ENCODE measurements around the gene KAT8.

Gene KAT8

DNA sequence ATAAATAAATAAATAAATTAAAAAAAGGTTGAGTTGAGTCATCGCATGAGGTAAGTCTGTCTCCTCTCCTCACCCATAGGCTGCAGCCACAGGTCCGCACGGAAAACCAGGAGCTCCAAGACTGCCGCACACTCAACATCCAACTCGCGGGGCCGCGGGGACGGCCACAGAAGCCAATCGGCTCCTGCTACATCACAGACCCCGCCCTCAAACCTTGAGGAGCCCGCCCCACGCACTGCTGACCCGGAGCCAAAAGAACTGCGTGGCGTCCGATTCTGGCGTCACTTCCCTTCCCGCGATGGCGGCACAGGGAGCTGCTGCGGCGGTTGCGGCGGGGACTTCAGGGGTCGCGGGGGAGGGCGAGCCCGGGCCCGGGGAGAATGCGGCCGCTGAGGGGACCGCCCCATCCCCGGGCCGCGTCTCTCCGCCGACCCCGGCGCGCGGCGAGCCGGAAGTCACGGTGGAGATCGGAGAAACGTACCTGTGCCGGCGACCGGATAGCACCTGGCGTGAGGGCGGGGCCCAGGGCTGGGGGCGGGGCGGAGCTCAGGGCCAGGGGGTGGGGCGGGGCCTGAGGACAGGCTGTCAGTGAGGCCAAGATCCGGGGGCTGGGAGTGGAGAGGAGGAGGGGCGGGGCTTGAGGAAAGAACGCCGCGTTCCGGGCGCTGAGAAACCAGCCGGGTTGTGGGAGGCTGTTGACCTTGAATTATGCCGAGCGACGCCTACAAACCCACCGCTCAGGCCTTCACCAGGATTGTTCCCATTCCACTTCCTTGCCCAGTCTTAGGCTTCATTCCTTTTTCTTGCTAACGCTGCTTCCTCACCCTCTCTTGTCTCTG is at the start of gene KAT8:
Gene KAT8 (plus strand): TSS at position 281 of the 839 bp plus-strand sequence. CDS start 18 bp downstream, at position 299.
- peak; percentile 97 for DNase-seq (ENCODE audit: low read depth, low spot score)

DNA sequence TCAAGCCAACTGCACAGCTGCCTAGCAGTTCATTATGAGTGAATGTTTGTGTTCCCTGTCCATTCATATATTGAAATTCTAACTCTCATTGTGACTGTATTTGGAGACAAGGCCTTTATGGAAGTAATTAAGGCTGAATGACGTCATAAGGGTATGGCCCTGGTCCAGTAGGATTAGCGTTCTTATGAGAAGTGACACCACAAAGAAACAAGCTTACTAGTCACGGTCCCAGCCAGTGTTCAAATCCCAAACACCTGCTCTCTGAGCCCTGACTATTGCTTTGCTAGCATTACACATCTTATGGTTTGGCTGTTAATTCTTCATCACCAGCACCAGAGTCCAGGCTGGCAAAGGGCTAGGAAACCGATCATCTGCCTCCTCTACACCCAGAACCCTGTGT is 45.6 kb upstream of the KAT8 start:
- DNase-seq (ENCODE audit: low read depth, low spot score), result no peak

DNA sequence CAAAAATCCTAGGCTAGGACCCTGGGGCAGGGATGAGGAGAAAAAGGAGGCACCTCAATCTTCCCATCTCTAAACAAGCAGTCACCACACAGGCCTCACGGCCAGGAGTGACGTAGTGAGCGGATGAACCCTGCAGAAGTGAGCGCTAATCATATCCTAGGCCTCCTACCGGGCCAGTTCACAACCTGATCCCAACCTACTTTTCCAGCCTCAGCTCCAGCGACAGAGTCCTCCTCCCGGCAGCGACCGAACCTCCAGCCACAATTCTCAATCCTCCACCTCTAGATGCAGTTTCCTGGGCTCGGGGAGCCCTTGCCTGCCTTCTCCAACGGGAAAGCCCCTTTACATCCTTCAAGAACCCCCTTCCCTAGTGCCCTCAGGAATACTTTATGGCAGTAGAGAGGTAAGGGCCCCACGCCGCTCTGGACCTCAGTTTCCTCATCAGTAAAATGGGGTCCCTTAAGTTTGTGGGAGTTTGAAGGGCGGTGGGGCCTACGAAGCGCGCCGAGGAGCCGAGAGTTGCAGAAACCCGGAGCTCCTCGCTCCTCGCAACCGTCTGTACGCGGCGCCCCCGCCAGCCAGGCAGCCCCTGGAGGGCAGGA is 44.8 kb upstream of the KAT8 start:
- DNase-seq (ENCODE audit: low read depth, low spot score), result peak; percentile 59

DNA sequence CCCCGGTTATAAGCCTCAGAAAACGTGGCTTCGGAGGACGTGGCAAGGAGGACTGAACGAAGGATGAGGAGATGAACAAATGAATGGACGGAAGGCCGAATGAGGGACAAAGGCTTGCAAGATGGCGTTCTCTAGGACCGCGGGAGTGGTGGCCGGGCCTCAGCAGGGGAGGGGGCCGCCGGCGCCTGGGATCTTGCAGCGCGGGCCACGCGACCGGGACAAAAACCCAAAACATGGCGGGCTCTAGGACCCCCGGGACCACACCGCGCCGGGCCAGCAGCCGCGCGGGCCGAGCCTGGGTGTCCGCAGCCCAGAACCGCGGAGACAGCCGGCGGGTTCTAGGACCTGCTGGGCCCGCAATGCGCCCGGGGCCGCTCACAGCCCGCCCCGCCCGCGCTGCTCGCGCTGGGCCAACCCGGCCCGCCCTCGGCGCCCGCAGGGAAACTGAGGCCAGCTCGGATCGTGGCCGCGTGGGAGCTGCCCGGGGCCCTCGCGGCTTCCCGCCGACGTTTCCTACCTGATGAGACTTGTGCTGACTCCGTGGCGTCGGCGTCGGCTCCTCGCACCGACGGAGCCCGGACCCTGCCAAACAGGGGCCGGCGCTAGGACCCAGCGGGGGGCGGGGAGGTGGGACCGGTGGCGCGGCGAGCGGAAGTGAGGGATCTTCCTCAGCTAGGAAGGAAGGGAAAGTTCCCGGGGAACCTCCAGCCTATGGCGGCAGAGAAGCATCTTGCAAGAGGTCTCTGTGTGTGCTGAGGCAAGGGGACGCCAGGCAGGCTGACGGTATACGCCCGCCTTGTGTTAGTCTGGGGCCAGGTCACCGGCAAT is 44.1 kb upstream of the KAT8 start:
- DNase-seq (ENCODE audit: low read depth, low spot score), result peak; percentile 93

DNA sequence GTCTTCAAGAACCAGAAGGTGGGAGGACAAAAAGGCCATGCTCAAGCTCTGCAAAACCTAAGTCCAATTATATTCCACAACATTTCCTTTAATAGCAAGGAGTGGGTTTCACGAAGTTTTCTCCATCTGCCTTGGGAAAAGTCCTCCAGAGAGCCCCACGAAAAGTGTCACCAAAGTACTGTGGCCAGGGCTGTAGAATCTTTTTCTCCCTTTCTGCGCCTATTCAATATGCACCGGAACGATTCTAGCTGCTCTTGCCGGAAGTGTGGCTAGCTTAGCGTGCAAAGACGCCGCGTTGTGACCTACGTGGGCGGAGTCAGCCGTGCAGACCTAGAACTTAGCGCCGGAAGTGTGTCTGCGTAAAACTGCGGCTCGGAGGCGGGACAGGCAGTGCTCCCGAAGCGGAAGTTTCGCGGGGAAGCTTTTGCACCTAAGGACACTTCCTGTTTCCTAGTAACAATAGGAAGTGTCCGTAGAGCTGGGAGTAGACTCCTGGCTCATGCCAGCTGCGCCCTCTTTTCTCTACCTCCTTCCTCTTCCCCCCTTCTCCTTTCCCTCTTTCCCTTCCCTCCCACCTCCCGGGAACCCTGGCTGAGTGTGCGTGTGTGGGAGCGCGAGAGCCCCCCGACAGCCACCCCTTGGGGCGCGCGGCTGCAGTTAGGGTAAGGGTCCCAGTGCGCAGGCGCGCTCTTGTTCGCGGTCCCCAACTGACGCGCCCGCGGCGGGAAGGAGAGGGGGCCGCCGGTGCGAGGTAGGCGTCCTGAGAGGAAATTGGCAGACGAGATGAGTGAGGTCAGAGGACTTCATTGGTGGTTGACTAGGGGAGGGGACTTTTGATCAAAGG is 43.3 kb upstream of the KAT8 start, which contains the start of the genes ZNF646 and ZNF668:
Gene ZNF646 (plus strand): TSS at position 453 of the 844 bp plus-strand sequence. CDS start 1,903 bp downstream, outside the sequence.
Gene ZNF668 (minus strand): TSS at position 271 of the 844 bp plus-strand sequence. CDS start 9,781 bp downstream, outside the sequence.
- DNase-seq (ENCODE audit: low read depth, low spot score), result peak; percentile 99

DNA sequence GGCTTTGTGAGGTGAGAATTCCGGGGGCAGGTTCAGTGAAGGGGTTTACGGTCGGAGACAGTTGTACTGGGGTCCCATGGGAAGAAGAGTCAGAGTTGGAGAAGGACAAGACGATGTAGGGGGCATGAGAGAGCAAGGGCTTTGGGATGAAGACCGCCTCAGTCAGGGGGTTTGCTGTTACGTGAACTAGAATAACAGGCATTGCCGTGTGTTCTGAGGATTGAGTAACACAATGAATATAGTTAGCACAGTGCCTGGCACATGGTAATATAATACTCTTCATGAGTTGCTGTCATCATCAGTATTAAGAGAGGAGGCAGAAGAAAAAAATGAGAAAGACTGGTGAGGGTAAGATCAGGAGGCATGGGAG is 42.7 kb upstream of the KAT8 start:
- no peak for DNase-seq (ENCODE audit: low read depth, low spot score)

DNA sequence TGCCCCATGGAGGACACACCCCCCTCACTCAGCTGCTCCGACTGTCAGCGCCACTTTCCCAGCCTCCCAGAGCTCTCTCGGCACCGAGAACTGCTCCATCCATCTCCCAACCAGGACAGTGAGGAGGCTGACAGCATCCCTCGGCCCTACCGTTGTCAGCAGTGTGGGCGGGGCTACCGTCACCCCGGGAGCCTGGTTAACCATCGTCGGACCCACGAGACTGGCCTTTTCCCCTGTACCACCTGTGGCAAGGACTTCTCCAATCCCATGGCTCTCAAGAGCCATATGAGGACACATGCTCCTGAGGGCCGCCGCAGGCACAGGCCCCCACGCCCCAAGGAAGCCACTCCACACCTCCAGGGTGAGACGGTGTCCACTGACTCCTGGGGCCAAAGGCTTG is 41.1 kb upstream of the KAT8 start:
- DNase-seq (ENCODE audit: low read depth, low spot score), result no peak

DNA sequence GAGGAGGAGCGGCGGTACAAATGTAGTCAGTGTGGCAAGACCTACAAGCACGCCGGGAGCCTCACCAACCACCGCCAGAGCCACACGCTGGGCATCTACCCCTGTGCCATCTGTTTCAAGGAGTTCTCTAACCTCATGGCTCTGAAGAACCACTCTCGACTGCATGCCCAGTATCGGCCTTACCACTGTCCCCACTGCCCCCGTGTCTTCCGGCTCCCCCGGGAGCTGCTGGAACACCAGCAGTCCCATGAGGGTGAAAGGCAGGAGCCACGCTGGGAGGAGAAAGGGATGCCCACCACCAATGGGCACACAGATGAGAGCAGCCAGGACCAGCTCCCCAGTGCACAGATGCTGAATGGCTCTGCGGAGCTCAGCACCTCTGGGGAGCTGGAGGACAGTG is 40.4 kb upstream of the KAT8 start:
- no peak for DNase-seq (ENCODE audit: low read depth, low spot score)

DNA sequence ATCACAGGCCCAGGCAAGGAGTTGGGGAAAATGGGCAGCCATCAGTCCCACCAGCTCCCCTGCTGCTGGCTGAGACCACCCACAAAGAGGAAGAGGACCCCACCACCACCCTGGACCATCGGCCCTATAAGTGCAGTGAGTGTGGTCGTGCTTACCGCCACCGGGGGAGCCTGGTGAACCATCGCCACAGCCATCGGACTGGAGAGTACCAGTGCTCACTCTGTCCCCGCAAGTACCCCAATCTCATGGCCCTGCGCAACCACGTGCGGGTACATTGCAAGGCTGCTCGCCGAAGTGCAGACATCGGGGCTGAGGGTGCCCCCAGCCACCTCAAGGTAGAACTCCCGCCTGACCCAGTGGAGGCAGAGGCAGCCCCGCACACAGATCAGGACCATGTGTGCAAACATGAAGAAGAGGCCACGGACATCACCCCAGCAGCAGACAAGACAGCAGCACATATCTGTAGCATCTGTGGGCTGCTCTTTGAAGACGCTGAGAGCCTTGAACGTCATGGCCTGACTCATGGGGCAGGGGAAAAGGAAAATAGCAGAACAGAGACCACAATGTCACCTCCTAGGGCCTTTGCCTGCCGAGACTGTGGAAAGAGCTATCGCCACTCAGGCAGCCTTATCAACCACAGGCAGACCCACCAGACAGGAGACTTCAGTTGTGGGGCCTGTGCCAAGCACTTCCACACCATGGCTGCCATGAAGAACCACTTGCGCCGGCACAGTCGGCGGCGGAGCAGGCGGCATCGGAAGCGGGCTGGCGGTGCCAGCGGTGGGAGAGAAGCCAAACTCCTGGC is 39.7 kb upstream of the KAT8 start:
- DNase-seq (ENCODE audit: low read depth, low spot score), result no peak

DNA sequence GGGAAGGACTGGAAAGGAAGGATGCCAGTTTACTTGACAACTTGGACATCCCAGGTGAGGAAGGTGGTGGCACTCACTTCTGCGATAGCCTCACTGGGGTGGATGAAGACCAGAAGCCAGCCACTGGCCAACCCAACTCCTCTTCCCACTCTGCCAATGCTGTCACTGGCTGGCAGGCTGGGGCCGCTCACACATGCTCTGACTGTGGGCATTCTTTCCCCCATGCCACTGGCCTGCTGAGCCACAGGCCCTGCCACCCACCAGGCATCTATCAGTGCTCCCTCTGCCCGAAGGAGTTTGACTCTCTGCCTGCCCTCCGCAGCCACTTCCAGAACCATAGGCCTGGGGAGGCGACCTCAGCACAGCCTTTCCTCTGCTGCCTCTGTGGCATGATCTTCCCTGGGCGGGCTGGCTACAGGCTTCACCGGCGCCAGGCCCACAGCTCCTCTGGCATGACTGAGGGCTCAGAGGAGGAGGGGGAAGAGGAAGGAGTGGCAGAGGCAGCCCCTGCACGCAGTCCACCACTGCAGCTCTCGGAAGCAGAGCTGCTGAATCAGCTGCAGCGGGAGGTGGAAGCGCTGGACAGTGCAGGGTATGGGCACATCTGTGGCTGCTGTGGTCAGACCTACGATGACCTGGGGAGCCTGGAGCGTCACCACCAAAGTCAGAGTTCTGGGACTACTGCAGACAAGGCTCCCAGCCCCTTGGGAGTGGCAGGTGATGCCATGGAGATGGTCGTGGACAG is 38.7 kb upstream of the KAT8 start:
- no peak for DNase-seq (ENCODE audit: low read depth, low spot score)

DNA sequence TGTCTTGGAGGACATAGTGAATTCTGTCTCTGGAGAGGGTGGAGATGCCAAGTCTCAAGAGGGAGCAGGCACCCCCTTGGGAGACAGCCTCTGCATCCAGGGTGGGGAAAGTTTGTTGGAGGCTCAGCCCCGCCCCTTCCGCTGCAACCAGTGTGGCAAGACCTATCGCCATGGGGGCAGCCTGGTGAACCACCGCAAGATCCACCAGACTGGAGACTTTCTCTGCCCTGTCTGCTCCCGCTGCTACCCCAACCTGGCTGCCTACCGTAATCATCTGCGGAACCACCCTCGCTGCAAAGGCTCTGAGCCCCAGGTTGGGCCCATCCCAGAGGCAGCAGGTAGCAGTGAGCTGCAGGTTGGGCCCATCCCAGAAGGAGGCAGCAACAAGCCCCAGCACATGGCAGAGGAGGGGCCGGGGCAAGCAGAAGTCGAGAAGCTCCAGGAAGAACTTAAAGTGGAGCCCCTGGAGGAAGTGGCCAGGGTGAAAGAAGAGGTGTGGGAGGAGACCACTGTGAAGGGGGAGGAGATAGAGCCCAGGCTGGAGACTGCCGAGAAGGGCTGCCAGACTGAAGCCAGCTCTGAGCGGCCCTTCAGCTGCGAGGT is 38.0 kb upstream of the KAT8 start:
- DNase-seq (ENCODE audit: low read depth, low spot score), result no peak

DNA sequence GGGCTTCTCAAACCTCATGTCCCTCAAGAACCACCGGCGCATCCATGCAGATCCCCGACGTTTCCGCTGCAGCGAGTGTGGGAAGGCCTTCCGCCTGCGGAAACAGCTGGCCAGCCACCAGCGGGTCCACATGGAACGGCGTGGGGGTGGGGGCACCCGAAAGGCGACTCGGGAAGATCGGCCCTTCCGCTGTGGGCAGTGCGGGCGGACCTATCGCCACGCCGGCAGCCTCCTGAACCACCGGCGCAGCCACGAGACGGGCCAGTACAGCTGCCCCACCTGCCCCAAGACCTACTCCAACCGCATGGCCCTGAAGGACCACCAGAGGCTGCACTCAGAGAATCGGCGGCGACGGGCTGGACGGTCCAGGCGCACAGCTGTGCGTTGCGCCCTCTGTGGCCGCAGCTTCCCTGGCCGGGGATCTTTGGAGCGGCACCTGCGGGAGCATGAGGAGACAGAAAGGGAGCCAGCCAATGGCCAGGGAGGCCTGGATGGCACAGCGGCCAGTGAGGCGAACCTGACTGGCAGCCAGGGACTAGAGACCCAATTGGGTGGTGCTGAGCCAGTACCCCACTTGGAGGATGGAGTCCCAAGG is 37.3 kb upstream of the KAT8 start:
- no peak for DNase-seq (ENCODE audit: low read depth, low spot score)

DNA sequence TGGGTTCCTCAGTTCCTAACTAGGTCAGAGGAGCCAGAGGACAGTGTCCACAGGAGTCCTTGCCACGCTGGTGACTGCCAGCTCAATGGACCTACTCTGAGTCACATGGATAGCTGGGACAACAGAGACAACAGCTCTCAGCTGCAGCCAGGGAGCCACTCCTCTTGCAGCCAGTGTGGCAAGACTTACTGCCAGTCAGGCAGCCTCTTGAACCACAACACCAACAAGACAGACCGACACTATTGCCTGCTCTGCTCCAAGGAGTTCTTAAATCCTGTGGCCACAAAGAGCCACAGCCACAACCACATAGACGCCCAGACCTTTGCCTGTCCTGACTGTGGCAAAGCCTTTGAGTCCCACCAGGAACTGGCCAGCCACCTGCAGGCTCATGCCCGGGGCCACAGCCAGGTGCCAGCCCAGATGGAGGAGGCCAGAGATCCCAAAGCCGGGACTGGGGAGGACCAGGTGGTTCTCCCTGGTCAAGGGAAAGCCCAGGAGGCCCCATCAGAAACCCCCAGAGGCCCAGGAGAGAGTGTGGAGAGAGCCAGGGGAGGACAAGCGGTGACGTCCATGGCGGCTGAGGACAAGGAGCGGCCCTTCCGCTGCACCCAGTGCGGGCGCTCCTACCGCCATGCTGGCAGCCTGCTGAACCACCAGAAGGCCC is 36.6 kb upstream of the KAT8 start:
- no peak for DNase-seq (ENCODE audit: low read depth, low spot score)

DNA sequence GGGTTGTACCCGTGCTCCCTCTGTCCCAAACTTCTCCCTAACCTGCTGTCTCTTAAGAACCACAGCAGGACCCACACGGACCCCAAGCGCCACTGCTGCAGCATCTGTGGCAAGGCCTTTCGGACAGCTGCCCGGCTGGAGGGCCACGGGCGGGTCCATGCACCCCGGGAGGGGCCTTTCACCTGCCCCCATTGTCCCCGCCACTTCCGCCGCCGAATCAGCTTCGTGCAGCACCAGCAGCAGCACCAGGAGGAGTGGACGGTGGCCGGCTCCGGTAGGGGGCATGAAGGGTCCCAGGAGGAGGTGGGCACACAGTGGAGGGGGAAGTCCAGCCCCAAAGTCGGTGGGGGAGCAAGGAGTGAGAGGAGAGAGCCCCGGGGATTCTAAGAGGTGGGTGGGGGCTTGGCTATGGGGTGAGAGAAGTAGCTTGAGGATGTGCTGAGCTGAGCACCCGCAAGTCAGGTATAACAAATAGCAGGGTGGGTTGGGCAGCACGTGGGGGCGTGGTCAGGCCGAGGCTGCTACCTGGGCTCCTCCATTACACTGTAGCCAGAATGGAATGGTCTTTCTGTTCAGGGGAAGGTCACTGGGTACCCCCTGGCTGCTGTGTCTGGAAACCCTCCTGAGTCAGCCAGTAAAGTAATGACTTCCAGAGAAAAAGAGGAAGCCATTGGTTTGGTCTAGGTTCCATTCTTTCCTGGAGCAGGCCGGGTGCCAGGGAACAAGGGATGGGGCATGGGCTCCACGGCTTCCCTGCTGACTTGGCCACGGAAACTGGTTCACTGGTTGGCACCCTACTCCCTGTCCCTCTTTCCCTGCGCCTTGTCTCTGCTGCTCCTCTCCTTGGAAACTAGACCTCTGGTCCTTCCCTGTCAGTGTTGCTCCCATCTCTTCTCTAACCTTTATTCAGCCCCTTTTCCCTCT is 35.8 kb upstream of the KAT8 start:
- DNase-seq (ENCODE audit: low read depth, low spot score), result no peak

DNA sequence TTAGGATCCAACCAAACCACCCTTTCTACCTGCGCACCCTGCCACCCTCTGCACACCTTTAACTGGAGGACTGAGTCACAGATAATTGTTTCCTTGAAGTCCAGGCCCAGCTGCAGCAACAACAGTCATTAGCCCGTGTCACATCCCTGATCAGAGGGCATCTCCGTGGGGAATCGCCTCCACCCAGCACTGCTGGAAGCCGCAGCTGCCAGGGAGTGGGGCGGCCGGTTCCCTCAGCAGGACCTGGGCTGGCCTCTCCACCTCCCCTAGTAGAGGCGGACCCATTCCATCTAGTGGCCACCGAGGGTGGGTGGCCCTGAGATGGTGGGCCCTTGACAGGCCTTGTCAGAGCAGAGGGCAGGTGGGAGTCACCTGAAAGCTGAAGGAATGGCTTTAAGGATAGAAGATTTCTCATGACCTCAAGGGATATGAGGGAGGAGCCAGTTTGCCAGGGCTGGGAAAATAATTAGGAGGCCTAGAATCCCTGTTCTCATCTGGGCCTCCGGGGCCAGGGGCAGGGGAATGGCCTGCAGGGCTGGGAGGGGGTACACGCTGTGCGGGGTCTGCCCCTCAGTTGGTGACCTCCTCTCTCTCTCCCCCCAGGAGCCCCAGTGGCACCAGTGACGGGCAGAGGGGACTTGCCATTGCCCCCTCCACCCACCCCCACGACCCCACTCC is 35.0 kb upstream of the KAT8 start:
- DNase-seq (ENCODE audit: low read depth, low spot score), result no peak

DNA sequence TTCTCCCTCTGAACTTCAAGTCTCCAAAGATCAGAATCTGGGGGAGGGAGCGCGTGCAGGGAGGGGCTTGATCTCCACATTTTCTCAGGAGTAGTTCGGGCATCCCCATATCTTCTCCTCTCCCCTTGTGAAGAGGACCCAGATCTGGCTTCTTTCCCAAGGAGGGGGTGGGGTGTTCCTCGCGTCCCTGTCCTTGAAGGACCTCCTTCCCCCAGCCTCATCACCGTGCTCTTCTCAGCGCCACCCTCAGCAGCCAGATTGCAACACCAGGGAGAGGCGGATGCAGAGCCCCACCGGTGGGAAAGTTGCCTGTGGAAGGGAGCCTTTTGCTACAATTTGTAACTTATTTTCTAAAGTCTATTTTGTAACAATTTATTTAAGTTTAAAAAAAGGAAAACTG is 34.4 kb upstream of the KAT8 start:
- DNase-seq (ENCODE audit: low read depth, low spot score), result no peak

DNA sequence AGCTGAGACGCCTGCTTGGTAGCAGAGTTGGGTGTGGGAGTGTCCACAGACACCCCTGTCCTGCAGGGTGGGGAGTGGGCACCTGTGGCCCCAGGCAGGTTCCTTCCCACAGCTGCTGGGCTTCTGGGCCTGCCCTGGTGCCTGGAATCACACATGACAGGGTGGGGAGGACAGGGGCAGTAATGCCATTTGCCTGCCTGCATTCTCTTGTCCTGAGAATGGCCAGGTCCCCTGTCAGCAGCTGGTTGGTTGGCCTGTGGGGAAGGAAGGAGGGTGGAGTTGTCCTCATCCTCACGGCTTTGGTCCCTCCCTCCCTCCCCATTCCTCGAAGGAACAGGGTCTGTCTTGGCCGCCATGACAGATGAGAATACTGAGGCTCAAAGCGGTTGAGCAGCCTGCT is 33.9 kb upstream of the KAT8 start:
- DNase-seq (ENCODE audit: low read depth, low spot score), result no peak
